Liver (tissue), 3 donors: ENCODE measurements around the gene XAF1.

Experiments used
- ATF3 ChIP-seq: IDR thresholded peaks from 2 replicates; pipeline ENCODE4 v1.6.1; 2016; ENCODE audit warnings: antibody characterized with exemption
- CTCF ChIP-seq: fragments of 150-350 bp; IDR thresholded peaks from 2 replicates; pipeline ENCODE4 v1.5.1; 2017; ENCODE audit warnings: improper control_type of control experiment, low read depth, low read length; ENCODE audit not compliant: missing input control
- NR2F2 ChIP-seq: IDR thresholded peaks from 2 replicates; pipeline ENCODE4 v1.6.1; 2016; ENCODE audit warnings: antibody characterized with exemption
- YY1 ChIP-seq: IDR thresholded peaks from 2 replicates; pipeline ENCODE4 v1.6.1; 2016; ENCODE audit warnings: antibody characterized with exemption, mild to moderate bottlenecking
- donor health status: healthy.
- donor health status: healthy.

GRCh38 chr17:6780001-6780400 is 24.2 kb downstream of the XAF1 start:
- no peak for TF ChIP-seq CTCF
- TF ChIP-seq YY1: no peak
- no peak for TF ChIP-seq NR2F2
- TF ChIP-seq ATF3: no peak
